IPS-20b (cell line): ENCODE data around the gene MYLK3.

Experiments
- H3K27ac ChIP-seq: one replicate; pipeline ENCODE4 v1.5.1; 2013; ENCODE audit warnings: low read length
- H3K27me3 ChIP-seq: 2 replicates; pipeline ENCODE4 v1.6.1; 2013; ENCODE audit warnings: mild to moderate bottlenecking, low read length, inconsistent platforms; ENCODE audit not compliant: insufficient read depth
- H3K36me3 ChIP-seq: 2 replicates; pipeline ENCODE4 v1.6.1; 2013; ENCODE audit warnings: low read depth, mild to moderate bottlenecking, inconsistent platforms, low read length, moderate library complexity; ENCODE audit not compliant: insufficient read depth
- H3K4me1 ChIP-seq: 2 replicates; pipeline ENCODE4 v1.6.1; 2013; ENCODE audit warnings: mild to moderate bottlenecking, control low read depth, inconsistent platforms, low read length, moderate library complexity; ENCODE audit not compliant: insufficient read depth
- H3K4me3 ChIP-seq: 2 replicates; pipeline ENCODE4 v1.5.1; 2013; ENCODE audit warnings: mild to moderate bottlenecking, low read length, inconsistent platforms
- H3K9ac ChIP-seq: 2 replicates; pipeline ENCODE4 v1.6.1; 2013; ENCODE audit warnings: low read depth, mild to moderate bottlenecking, inconsistent platforms, low read length, moderate library complexity
- H3K9me3 ChIP-seq: 2 replicates; pipeline ENCODE4 v1.6.1; 2013; ENCODE audit warnings: mild to moderate bottlenecking, low read depth, low read length, inconsistent platforms; ENCODE audit not compliant: insufficient read depth

MYLK3 gene

DNA sequence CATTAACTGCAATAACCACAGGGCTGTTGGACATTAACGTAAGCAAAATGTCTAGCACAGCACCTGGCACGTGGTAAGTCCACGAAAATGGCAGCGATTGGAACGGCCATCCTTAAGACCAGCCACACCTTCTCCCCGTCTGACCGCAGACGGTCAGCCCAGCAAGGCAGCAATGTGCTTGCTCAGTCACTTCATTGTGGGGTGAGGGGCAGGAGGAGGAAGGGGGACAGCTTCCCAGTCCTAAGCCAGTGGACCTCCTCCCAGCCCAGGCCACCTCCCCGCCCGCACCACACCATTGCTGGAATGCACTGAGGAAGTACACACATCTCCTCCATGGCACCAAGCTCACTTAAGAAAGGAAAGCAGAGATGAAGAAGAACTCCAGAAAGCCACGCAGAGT, 8.6 kb upstream of the MYLK3 start:
- Histone ChIP-seq H3K27ac (no peak overlapping the region), H3K27me3 (no peaks in the 10 kb centered on the region), H3K36me3 (no peaks in the 10 kb centered on the region), H3K4me3 (no peak overlapping the region), H3K9ac (no peak overlapping the region), H3K9me3 (no peaks in the 10 kb centered on the region), H3K4me1 (peaks cover 4% of the 10 kb centered on the region; the same call in 1 of the 2 replicates)

DNA sequence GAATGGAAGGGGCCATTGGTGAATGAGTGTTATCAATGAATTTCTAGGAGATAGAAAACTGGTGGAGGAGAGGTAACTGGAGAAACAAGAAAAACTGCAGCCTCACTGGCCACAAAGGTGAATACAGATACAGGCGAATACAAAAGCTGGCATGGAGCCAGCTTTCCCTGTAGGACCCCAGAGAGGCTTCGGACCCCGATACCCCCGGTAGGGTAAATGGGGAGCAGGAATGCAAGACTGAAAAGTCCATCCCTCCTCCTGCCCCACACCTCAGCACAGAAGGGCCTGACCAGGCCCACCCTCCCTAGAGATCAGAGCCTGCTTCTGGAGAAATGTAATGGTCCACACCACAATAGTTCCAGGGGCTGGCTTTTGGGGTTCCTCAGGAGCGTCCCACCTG, 4.9 kb upstream of the MYLK3 start:
- Histone ChIP-seq H3K36me3 (no peaks in the 10 kb centered on the region), H3K9me3 (no peaks in the 10 kb centered on the region), H3K27ac (no peak overlapping the region), H3K27me3 (no peaks in the 10 kb centered on the region), H3K9ac (no peak overlapping the region), H3K4me1 (peaks cover 4% of the 10 kb centered on the region; the same call in 1 of the 2 replicates), H3K4me3 (no peak overlapping the region)

DNA sequence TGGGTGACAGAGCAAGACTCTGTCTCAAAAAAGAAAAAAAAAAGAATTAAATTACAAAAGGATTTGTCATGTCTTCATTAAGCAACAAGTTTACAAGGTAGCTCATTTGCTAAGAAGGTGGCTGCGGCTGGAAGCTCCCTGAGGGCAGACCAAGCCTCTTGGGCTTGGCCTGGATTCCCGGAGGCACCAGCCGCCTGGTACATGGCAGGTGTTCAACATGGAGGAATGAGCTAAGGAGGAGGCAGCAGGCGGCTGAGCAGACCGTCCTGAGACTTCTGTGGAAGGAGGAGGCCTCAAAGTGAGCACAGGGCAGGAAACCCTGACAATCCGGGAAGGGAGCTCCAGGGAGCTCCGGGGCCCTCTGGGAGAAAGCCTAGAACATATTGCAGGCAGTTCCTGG, 3.2 kb upstream of the MYLK3 start:
- Histone ChIP-seq H3K4me3 (no peak overlapping the region), H3K4me1 (peaks cover 5% of the 10 kb centered on the region; the same call in 1 of the 2 replicates), H3K9me3 (no peaks in the 10 kb centered on the region), H3K27ac (no peak overlapping the region), H3K9ac (no peak overlapping the region), H3K36me3 (no peaks in the 10 kb centered on the region), H3K27me3 (no peaks in the 10 kb centered on the region)

DNA sequence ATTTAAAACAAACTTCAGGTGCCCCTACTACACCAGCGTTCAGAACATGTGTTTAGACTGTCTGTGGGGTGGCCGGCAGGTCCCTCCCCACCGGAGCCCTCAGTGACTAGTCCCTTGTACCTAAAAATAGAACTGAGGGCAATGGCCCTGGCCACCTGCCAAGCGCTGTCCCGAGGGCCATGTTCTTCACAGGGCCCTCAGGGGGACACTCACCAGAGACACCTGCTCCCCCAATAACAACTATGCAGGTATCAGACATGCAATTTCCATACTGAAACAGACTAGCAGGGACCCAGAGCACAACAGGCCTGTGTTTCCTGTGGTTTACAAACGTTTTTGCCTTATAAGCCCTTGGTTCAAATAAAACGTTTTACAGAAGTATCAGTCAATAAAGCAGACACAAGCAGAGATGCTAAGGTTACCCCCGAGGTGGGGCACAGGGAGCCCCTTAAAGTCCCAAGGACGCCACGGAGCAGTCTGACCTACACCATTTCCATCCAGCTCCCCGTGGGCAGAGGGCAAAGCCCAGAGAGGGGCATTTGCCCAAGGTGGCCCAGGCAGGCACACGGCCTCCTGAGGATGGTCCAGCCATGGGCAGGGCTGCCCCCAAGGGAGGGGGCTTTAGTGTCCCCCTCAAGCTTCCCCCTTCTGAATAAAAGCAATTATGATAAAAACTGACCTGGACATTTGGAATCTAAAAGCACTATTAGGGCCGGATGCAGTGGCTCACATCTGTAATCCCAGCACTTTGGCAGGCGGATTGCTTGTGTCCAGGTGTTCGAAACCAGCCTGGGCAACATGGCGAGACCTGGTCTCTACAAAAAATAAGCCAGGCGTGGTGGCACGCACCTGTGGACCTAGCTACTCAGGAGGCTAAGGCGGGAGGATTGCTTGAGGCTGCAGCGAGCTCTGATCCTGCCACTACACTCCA, 896 bp upstream of the MYLK3 start:
- H3K27ac ChIP-seq = no peak overlapping the region
- H3K4me1 ChIP-seq = peaks cover 5% of the 10 kb centered on the region; the same call in 1 of the 2 replicates
- H3K9ac ChIP-seq = no peak overlapping the region
- H3K9me3 ChIP-seq = no peaks in the 10 kb centered on the region
- no peaks in the 10 kb centered on the region for H3K27me3 ChIP-seq
- H3K36me3 ChIP-seq = no peaks in the 10 kb centered on the region
- H3K4me3 ChIP-seq = no peak overlapping the region

DNA sequence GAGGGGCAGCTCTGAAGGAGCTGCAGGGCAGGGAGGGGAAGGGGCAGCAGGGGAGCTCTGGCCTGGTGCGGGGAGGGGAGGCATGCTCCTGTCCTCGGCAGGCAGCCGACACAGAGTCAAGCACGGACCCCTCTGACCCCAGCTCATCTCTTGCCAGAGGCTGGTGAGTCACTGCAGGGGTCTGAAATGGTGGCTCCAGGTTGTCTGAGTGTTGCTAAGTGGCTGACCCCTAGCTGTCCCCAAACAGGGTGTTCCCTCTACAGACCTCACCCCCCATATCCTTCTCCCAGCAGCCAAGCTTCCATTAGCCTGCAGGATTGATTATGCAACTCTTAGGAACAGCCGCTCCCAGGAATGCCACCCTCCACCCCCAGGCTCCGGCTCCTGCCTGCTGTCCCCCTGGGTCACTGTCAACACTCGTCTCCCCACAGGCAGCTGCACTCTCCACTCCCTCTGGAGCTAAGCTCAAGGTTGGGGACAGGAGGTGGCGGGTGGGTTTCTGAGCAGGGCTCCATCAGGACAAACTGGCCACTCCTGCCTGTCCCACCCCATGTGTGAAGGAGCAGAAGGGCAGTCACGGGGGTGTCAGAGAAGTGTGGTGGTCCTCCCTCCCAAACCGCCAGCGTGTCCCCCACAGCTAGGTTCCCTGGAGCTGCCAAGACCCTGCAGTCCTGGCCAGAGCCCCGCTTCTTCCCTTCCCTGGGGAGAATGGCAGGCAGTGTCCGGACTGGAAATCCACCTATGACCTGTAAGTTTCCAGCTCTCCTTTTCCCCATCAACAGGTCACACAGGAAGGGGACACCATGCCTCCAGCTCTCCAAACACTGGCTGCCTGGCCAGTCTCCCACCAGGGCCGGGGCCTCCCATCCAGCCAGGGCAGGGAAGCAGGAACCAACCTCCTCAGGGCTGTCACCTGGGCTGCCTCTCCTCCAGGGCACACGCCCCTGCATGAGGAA, 1.0 kb downstream of the MYLK3 start:
- Histone ChIP-seq H3K4me1 (peaks cover 5% of the 10 kb centered on the region), H3K27me3 (no peaks in the 10 kb centered on the region), H3K9me3 (no peaks in the 10 kb centered on the region), H3K27ac (no peak overlapping the region), H3K36me3 (no peaks in the 10 kb centered on the region), H3K4me3 (no peak overlapping the region), H3K9ac (no peak overlapping the region)

DNA sequence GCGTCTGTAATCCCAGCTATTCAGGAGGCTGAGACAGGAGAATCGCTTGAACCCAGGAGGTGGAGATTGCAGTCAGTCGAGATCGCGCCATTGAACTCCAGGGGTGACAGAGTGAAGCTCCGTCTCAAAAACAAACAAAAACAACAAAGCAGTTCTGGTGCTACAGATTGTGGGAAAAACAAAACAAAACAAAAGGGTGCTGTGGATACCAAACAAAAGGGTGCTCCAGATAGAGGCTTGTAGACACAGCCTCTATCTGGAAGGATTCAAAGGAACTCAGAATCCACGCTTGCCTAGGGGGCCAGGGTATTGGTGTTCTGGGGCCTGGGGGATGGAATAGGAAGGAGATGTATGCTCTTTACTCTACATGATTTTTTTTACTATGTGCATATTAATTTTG, 2.5 kb downstream of the MYLK3 start:
- no peak overlapping the region for H3K9ac ChIP-seq
- H3K36me3 ChIP-seq = no peaks in the 10 kb centered on the region
- no peak overlapping the region for H3K27ac ChIP-seq
- H3K27me3 ChIP-seq = no peaks in the 10 kb centered on the region
- peaks cover 5% of the 10 kb centered on the region for H3K4me1 ChIP-seq
- no peaks in the 10 kb centered on the region for H3K9me3 ChIP-seq
- no peak overlapping the region for H3K4me3 ChIP-seq

DNA sequence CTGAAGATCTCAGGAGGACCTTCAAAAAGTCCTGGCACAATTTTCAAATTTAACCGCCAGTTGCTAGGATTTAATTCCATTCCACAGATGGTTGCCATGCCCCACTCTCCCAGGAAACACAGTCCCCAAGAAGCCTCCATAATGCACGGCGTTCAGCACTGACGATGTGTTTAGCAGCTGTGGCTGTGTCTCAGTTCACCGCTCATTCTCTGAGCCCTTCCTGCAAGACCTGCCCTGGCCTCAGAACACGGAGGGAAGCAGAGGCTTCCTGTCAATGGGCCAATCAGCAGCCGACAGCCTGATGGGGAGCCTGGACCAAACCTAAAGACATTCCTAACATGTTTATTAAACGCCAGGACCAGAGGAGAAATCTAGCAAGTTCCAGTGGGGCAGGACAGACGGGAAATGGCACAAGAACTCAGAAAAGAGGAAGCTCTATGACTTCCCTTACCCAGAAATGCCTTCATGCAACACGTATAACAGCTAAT, 4.9 kb downstream of the MYLK3 start:
- Histone ChIP-seq H3K9ac (no peak overlapping the region), H3K4me3 (no peak overlapping the region), H3K27ac (no peak overlapping the region), H3K4me1 (peaks cover 5% of the 10 kb centered on the region), H3K9me3 (no peaks in the 10 kb centered on the region), H3K36me3 (no peaks in the 10 kb centered on the region), H3K27me3 (no peaks in the 10 kb centered on the region)

DNA sequence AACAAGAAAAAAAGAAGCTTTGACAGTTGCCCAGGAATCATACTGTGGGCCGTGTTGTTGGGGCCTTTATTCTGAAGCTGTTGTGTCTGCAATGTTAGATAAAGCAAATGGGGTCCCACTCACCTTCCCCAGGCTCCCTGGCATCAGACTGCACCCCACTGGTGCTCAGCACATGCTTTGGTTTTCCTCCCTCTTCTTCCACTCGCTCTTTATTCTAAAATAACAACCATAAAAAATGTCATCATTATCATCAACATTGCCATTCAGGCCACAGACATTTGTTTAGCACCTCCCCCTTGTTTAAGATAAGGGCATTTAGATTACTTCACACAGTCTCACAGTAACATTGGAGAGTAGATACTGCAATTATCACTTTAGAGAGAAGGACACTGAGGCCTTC, 8.2 kb downstream of the MYLK3 start:
- Histone ChIP-seq H3K9ac (no peak overlapping the region), H3K4me1 (no peaks in the 10 kb centered on the region; the same call in 1 of the 2 replicates), H3K4me3 (no peak overlapping the region), H3K27ac (no peak overlapping the region), H3K36me3 (no peaks in the 10 kb centered on the region), H3K9me3 (no peaks in the 10 kb centered on the region), H3K27me3 (no peaks in the 10 kb centered on the region)

DNA sequence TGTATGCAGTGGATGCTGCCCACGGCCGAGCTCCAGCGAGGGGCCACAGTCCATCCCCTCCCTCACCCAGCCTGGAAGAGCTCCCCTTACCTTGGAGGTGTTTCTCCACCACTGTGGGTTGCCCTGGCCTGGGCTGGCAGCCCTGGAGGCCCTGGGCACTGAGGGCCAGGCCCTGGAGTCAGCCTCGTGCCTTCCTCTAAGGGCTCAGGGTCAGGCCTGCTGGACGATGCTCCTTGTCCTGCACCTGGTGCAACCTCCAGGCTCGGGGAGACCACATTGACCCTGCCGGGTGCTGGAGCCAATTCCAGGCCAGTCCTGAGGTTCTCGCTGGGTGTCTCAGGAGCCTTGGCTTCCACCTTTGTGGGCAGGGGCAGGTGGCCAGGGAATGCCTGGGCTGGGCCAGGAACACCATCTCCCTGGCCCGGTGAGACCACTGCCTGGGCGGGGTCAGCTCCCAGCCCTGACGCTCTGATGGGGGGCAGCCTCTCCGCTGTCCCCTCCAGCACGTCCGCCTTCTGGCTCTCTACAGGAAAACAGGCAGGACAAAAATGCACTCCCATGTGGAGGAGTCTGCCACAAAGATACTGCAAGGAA, 10.4 kb downstream of the MYLK3 start:
- Histone ChIP-seq H3K4me3 (no peak overlapping the region), H3K27ac (no peak overlapping the region)

DNA sequence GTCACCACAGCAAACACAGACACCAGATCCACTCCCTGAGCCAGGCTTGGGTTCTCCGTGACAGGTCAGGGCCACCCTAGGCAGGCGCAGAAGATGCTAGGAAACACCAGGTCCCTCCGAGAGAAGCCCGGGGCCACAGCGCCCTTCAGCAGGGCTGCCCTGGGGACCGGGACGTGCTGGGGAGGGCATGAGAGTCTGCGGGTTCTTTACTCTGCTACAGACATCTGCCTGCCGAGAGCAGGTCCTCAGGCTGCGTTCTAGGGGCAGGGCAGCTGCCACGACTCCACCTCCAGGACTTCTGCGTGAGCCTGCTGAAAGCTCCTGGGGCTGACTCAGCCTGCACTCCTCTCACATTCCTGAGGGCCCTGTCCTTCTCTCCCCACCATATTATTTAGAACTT, 11.4 kb downstream of the MYLK3 start:
- no peaks in the 10 kb centered on the region for H3K36me3 ChIP-seq
- H3K27ac ChIP-seq = no peak overlapping the region
- H3K4me3 ChIP-seq = no peak overlapping the region
- no peaks in the 10 kb centered on the region for H3K27me3 ChIP-seq
- no peak overlapping the region for H3K9ac ChIP-seq
- no peaks in the 10 kb centered on the region for H3K4me1 ChIP-seq
- H3K9me3 ChIP-seq = no peaks in the 10 kb centered on the region

More for the DNA sequence above, 10.4 kb downstream of the MYLK3 start:
- H3K36me3 ChIP-seq = no peaks in the 10 kb centered on the region
- no peaks in the 10 kb centered on the region for H3K9me3 ChIP-seq
- H3K4me1 ChIP-seq = no peaks in the 10 kb centered on the region
- H3K27me3 ChIP-seq = no peaks in the 10 kb centered on the region
- H3K9ac ChIP-seq = no peak overlapping the region

DNA sequence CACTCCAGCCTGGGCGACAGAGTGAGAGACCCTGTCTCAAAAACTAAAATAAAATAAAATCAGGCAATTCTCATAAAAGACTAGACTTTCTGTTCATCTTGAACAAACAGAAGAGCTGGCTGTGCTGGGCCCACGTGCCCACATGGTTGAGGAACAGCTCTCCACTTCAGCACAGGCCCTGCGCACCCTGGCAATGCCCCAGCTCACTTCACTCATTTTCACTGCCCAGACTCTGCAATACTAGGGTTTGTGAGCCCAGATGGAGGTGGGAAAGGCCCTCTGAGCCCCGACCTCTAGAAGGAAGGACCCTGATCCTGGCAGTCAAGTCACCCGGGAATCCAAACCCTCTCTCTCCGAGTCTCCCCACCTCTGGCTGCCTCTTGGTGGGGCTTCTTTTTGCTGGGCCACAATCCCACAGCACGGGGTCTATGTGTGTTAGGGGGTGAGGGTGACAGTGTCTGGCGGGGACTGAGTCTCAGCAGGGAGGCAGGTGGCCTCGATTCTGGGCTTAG, 14.8 kb downstream of the MYLK3 start:
- no peaks in the 10 kb centered on the region for H3K27me3 ChIP-seq
- H3K9me3 ChIP-seq = no peaks in the 10 kb centered on the region
- H3K9ac ChIP-seq = no peak overlapping the region
- H3K4me1 ChIP-seq = no peaks in the 10 kb centered on the region
- no peak overlapping the region for H3K4me3 ChIP-seq
- H3K27ac ChIP-seq = no peak overlapping the region
- H3K36me3 ChIP-seq = no peaks in the 10 kb centered on the region
